BE2C (cell line): ENCODE results near the gene ITGA1.
A peak's percentile ranks its signal among the peaks of the same experiment; 100 is the strongest.

Experiments
- DNase-seq: peaks from one replicate; pipeline ENCODE4 v3.0.0-alpha.2; 2020
- H3K27me3 ChIP-seq: fragments of 250-450 bp; sonication (Bioruptor Pico); 2 replicates; pipeline ENCODE4 v1.5.1; 2020; ENCODE audit warnings: mild to moderate bottlenecking
- H3K36me3 ChIP-seq: fragments of 250-450 bp; sonication (Bioruptor Pico); 2 replicates; pipeline ENCODE4 v1.5.1; 2020; ENCODE audit warnings: mild to moderate bottlenecking
- H3K4me1 ChIP-seq: fragments of 250-450 bp; sonication (Bioruptor Pico); 2 replicates; pipeline ENCODE4 v1.5.1; 2020
- H3K4me3 ChIP-seq: 2 replicates; pipeline ENCODE4 v1.5.1; 2011; ENCODE audit warnings: low read depth, low read length
- H3K9me3 ChIP-seq: fragments of 250-450 bp; sonication (Bioruptor Pico); 2 replicates; pipeline ENCODE4 v1.5.1; 2020
- TF ChIP-seq, protein P1 (sequence below): IDR thresholded peaks from 2 replicates; pipeline ENCODE4 v1.5.1; 2012; ENCODE audit warnings: mild to moderate bottlenecking, low read depth, low read length

The ITGA1 gene

DNA sequence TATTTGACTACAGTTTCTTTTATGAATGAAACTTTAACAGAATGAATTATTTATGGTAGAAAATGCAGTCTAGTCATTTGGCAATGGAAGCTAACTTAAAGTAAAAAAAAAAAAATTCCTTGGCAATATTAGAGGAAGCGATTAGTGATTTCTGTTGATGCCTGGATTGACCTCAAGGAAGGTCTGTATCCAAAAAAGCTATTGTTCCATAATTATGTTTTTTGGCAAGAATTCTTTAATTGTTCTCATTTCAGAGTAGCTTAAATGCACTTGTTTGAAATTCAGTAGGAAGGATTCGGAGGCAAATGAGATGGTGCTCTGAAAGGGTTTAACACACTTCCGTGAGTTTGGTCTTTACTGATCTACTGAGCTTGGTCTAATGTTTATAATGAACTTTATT is 61.8 kb downstream of the ITGA1 start:
- no peaks in the 10 kb centered on the region; the same call in 1 of the 2 replicates for H3K36me3 ChIP-seq
- TF ChIP-seq, protein P1, sequence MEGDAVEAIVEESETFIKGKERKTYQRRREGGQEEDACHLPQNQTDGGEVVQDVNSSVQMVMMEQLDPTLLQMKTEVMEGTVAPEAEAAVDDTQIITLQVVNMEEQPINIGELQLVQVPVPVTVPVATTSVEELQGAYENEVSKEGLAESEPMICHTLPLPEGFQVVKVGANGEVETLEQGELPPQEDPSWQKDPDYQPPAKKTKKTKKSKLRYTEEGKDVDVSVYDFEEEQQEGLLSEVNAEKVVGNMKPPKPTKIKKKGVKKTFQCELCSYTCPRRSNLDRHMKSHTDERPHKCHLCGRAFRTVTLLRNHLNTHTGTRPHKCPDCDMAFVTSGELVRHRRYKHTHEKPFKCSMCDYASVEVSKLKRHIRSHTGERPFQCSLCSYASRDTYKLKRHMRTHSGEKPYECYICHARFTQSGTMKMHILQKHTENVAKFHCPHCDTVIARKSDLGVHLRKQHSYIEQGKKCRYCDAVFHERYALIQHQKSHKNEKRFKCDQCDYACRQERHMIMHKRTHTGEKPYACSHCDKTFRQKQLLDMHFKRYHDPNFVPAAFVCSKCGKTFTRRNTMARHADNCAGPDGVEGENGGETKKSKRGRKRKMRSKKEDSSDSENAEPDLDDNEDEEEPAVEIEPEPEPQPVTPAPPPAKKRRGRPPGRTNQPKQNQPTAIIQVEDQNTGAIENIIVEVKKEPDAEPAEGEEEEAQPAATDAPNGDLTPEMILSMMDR = no peak
- no peak overlapping the region for H3K4me3 ChIP-seq
- H3K27me3 ChIP-seq = no peaks in the 10 kb centered on the region
- peaks cover 17% of the 10 kb centered on the region; the same call in 1 of the 2 replicates for H3K4me1 ChIP-seq
- DNase-seq = no peak
- H3K9me3 ChIP-seq = no peaks in the 10 kb centered on the region

DNA sequence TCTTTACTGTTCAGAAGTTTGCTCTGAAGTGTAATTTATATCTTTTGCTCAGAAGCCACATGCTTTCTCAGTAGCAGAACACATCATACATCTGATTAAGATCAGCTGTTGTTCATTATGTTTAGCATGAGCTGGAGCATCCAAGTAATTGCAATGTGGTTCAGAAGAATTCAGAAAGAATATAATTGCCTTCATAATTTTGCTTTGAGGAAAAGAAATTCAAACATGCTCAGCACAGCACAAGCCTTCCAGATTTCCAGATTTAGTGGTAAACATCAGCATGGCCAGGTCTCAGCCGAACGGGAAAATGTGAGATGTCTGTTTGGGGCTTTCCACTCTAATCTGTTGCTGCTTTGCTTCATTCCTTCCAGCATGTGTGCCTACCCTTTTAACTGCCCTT is 65.9 kb downstream of the ITGA1 start:
- H3K36me3 ChIP-seq = no peaks in the 10 kb centered on the region; the same call in 1 of the 2 replicates
- peaks cover 26% of the 10 kb centered on the region for H3K4me1 ChIP-seq
- H3K9me3 ChIP-seq = no peaks in the 10 kb centered on the region
- H3K4me3 ChIP-seq = no peak overlapping the region; the same call in 1 of the 2 replicates
- DNase-seq = peak; percentile 11
- TF ChIP-seq, protein P1 = no peak
- no peaks in the 10 kb centered on the region for H3K27me3 ChIP-seq

DNA sequence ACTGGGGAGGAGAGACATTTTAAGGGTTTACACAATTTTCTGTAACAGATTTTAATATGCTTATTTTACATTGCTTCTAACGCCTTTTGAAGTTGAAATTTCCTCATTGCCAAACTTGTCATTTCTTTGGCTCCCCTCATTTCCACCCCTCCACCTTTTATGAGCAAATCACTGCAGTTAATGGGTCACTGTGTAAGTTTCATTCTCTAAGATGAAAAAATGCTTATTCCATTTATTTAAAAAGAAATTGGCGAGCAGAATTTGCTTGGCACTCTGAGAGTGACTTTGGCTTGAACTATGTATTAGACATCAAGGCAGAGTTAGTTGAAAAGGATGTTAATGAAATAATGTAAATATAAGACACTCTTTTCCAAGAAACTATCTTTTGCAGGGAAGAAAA is 66.6 kb downstream of the ITGA1 start:
- peaks cover 26% of the 10 kb centered on the region for H3K4me1 ChIP-seq
- no peak overlapping the region for H3K4me3 ChIP-seq
- DNase-seq = no peak
- TF ChIP-seq, protein P1 = no peak
- H3K36me3 ChIP-seq = no peaks in the 10 kb centered on the region; the same call in 1 of the 2 replicates
- H3K9me3 ChIP-seq = no peaks in the 10 kb centered on the region
- no peaks in the 10 kb centered on the region for H3K27me3 ChIP-seq

DNA sequence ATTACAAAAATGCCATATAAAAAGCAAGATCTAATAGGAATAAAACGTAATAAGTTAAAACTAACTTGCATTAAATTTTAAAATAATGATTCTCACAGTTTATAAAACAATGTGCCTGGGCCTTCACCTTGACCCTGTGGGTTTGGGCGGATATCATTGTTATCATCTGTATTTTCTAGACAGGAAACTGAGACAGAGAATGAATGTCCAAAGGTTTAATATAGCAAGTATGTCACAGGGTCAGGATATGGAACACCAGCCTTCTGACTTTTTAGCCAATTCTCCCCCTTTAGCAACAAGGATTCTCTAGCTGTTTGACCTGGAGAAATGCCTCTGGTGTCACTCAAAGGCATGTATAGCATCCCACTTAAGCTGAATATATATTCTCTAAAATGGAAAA is 67.2 kb downstream of the ITGA1 start:
- no peak for DNase-seq
- H3K4me1 ChIP-seq = peaks cover 26% of the 10 kb centered on the region
- no peaks in the 10 kb centered on the region for H3K36me3 ChIP-seq
- TF ChIP-seq, protein P1 = no peak
- no peak overlapping the region for H3K4me3 ChIP-seq
- no peaks in the 10 kb centered on the region for H3K27me3 ChIP-seq
- H3K9me3 ChIP-seq = no peaks in the 10 kb centered on the region

DNA sequence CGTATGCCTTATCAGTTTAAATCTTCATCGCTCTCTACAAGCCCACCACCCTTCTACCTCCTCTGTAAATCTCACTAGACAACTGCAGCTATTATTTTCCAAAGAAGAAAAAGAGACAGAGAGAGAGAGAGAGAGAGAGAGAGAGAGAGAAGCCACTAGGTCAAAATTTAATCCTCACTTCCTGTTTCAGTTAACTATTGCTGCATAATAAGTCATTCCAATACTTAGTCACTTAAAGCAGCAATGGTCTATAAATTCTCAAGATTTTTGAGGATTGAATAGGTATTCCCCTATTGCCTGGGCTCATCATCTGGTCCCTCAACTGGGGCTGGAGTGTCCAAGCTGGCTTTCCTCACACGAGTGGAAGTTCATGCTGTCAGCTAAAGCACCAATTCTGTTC is 68.8 kb downstream of the ITGA1 start:
- H3K9me3 ChIP-seq = no peaks in the 10 kb centered on the region

DNA sequence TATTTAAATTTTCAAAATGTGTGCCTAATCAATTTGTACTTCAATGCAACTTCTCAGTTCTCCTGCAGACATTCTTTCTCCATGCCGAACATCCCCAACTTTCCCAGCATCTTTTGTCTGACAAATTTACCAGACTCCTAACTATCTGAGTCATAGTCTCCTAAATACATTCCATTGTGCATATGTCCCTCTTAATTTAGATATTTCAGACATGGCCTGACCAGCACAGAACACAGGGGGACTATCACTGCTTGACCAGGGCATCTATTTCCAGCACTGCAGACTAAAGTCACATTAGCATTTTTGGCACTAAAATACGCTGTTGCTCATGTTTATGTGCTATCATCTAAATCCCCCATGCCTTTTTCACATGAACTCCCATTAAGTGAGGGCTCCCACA is 71.9 kb downstream of the ITGA1 start:
- peak; percentile 34 for DNase-seq
- no peak overlapping the region for H3K4me3 ChIP-seq
- H3K4me1 ChIP-seq = peaks cover 17% of the 10 kb centered on the region
- no peaks in the 10 kb centered on the region for H3K9me3 ChIP-seq
- H3K27me3 ChIP-seq = no peaks in the 10 kb centered on the region
- peaks cover 2% of the 10 kb centered on the region; the same call in 1 of the 2 replicates for H3K36me3 ChIP-seq
- TF ChIP-seq, protein P1 = no peak

More for the DNA sequence above, 68.8 kb downstream of the ITGA1 start:
- no peaks in the 10 kb centered on the region for H3K27me3 ChIP-seq
- no peak overlapping the region for H3K4me3 ChIP-seq
- no peaks in the 10 kb centered on the region for H3K36me3 ChIP-seq
- TF ChIP-seq, protein P1 = no peak
- peaks cover 26% of the 10 kb centered on the region for H3K4me1 ChIP-seq
- no peak for DNase-seq
